HG02642 (cell line): ENCODE measurements around the gene AKT3.

ENCODE experiments used
- ATAC-seq: cut with Tn5 transposase; IDR thresholded peaks from one replicate; pipeline ENCODE4 v1.9.1; 2021; ENCODE audit warnings: mild to moderate bottlenecking; ENCODE audit not compliant: unreplicated experiment, poor library complexity

Gene AKT3

DNA sequence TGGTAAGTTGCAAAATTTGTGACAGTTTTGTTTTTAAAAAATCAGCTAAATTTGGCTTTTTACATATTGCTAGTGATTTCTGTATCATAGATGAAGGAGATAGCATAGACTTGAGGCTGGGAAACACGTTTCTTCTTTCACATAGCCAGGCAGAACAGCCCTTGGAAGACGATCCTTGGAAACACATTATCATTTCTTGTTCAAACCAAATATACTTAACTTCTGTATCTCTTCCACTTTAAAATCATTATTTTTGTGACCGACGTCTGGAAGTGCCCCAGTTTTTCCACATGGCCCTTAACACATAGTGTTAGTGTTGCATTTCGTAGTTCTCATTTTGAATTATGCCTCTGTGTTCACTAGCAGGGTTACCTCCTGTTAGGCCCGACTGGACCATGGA is 400.7 kb downstream of the AKT3 start:
- no peak for ATAC-seq

DNA sequence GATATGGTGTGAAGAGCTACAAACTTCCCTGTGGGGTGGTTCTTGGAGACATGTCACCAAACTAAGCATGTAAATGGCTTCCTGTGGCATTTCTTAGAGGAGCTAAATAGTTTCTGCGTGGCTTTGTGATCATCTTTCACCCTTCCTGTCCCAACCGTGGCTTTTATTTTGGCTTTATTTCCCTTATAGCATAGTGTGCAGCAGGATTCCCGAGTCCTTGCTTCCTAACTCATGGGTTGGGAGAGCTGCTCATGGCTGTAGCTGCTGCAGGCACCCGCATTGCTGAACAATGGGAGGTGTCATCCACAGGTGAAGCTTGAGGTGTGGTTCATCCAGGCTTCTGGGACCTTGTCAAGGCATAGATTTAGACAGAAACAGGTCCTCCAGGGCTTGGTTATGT is 402.2 kb downstream of the AKT3 start:
- no peak for ATAC-seq

DNA sequence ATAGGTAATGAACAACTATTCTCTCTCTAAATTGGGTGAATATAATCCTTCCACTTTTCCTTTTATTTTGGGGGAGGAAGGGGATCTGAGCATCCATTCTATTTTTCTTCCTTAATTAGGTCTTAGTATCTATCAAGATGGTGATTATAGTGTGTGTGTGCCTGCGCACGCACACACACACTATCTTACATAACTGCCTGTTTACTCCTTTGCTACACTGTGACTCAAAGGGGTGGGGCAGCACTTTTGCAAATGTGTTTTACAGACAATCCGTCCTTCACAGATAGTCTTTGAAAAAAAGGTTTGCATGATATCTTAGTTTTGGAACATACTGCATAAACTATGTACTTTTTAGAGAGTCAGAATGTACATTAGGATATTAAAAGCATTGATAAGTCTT is 402.7 kb downstream of the AKT3 start:
- ATAC-seq, result no peak

DNA sequence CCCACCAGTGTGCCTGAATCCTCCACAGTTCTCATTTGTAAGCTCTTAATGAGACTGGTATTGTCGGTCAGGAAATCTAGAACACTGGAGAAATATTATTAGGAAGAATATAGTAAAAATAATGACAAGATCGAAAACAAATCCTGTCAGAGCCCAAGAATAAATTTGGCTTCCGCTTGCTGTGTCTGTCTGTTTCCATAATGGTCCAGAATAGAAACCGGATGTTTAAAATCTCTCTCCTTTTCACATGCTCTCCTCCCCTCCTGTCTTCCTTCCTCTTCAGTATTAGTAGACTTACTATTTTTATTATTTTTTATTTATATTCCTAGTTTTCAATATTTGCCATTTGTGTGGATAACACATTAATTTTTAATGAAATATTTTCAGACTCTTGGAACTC is 406.5 kb downstream of the AKT3 start:
- ATAC-seq, result no peak

DNA sequence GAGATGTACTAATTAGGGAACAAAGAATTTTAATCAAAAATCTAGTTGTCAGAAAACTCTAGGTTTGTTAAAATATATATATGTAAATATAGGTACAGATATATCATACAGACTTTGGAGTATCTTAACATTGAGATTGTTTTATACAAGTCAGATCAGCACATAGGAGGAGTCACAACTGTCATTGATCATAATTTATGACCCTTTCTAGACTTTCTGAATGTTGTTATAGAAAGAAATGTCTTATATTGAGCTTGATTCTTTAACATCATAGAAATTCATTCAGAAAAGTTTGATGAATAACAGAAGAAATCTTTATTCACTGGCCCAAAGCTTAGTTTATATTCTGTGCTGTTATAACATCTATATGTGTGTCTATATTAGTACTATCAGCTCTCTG is 408.4 kb downstream of the AKT3 start:
- no peak for ATAC-seq

DNA sequence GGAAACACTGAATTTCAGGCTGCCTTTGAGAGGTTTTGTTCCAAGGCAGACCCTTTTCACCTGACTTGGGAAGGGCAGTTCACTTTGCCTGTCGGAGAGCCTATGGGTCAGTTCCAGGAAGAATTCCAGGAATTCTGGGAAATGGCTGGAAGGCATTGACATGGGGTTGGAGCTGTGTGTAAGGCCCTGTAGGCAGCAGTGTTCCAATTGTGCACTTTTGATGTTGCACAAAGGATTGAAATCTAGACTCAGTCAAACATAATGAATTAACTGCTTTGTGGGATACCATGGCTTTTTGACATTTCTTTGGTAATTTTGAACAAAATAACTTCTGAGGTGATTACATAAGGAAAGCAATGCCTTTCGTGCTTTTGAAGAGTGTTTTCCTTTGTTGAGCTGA is 409.6 kb downstream of the AKT3 start:
- ATAC-seq, result no peak

DNA sequence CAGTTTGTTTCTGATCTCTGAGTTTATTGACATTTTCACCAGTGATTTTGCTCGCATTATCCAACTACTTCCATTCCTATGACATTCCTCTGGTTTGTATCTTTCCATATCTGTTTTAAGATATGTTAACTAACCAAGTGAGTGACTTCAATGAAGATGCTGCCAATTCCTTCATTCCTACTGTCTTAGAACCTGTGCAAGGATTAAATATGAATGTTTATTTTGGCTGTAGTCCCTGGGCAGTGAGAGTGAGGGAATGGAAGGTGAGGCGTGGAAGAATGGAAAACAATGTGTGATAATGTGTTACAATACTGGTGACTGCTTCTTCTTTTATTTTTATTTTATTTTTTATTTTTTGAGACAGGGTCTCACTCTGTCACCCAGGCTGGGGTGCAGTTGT is 411.2 kb downstream of the AKT3 start:
- no peak for ATAC-seq
